ENCODE data around the gene KLHDC9.
"Not testable (repeated sequence)": the region's sequence is repeated elsewhere in the genome, so short reads cannot be mapped to it uniquely, and the experiment has no call there.

Gene KLHDC9

GRCh38 chr1:161098210-161099068, at the start of gene KLHDC9:
Gene KLHDC9 (plus strand): TSS chr1:161098361. CDS start chr1:161098536, 175 bp downstream.
- DNase-seq: peak; percentile 75

GRCh38 chr1:161048949-161049722, 49.0 kb upstream of the KLHDC9 start:
- DNase-seq: no peak

DNA sequence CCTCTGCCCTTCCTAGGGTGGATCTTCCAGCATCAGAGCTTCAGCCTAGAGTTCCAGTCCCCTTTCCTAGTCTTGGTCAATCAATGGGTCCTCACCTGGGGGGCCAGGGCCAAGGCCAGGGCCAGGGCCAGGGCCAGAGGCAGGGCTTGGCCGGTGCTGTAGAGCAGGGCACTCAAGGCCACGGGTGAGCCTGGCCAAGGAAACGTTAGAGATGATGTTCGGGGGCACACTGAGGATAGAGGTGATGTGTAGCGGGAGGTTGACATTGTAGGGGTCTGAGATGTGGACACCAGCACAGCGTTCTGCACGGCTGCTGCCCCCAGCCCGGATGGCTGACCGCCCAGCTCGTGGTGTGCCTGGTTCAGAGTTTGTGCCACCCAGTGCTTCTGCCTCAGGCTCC, 46.9 kb upstream of the KLHDC9 start:
- DNase-seq: no peak

DNA sequence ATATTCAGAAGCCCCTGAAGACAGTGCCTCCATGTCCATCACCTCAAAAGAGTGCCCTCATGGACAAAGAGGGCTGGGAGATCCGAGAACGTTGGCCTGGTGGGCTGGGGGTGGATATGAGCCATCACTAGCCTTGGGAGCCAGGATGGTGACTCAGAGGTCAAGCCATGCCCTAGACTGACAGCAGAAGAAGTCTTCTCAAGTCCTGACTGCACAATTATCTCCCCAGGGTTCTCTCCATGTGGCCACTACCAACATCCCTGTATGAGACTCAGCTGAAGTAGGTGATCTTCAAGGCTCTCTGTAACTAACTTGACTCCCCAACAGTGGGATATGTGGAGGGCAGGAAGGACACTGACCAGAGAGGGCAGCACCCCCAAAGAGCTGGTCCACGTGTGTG, 45.3 kb upstream of the KLHDC9 start:
- DNase-seq: no peak

- no peak for DNase-seq
Measured at GRCh38 chr1:161054232-161054631, 43.9 kb upstream of the KLHDC9 start.

GRCh38 chr1:161054805-161055204, 43.4 kb upstream of the KLHDC9 start:
- DNase-seq: no peak

- no peak for DNase-seq
Measured at GRCh38 chr1:161059293-161059692, 38.9 kb upstream of the KLHDC9 start.

- DNase-seq: no peak
Measured at GRCh38 chr1:161061419-161061818, 36.7 kb upstream of the KLHDC9 start.

DNA sequence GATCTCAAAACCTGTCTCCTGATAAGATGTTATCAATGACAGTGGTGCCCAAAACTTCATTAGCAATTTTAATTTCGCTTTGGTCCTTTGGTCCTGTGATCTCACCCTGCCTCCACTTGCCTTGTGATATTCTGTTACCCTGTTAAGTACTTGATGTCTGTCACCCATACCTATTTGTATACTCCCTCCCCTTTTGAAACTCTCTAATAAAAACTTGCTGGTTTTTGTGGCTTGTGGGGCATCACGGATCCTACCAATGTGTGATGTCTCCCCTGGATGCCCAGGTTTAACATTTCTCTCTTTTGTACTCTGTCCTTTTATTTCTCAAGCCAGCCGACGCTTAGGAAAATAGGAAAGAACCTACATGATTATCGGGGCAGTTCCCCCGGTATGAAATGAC, 34.2 kb upstream of the KLHDC9 start:
- not testable (repeated sequence) for DNase-seq

GRCh38 chr1:161065681-161066080, 32.5 kb upstream of the KLHDC9 start:
- DNase-seq: not testable (repeated sequence)

DNA sequence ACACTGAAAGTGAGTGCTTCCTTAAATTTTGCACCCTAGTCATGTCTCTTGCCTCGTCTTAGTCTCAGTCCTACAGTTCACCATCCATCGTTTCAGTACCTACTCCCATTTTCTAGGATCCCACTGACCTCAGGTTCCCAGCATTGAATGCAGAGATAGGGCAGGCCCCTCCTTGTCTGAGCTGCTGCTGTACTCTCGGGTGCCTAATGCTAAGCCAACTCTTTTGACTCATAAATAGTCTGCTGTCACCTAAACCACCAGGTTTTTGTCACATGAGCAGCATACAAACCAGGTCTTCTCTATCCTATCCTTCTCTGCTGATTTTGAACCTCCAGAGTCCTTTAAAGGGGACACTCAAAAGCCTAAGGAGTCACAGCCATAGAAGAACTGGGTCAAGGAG, 31.5 kb upstream of the KLHDC9 start:
- no peak for DNase-seq

DNA sequence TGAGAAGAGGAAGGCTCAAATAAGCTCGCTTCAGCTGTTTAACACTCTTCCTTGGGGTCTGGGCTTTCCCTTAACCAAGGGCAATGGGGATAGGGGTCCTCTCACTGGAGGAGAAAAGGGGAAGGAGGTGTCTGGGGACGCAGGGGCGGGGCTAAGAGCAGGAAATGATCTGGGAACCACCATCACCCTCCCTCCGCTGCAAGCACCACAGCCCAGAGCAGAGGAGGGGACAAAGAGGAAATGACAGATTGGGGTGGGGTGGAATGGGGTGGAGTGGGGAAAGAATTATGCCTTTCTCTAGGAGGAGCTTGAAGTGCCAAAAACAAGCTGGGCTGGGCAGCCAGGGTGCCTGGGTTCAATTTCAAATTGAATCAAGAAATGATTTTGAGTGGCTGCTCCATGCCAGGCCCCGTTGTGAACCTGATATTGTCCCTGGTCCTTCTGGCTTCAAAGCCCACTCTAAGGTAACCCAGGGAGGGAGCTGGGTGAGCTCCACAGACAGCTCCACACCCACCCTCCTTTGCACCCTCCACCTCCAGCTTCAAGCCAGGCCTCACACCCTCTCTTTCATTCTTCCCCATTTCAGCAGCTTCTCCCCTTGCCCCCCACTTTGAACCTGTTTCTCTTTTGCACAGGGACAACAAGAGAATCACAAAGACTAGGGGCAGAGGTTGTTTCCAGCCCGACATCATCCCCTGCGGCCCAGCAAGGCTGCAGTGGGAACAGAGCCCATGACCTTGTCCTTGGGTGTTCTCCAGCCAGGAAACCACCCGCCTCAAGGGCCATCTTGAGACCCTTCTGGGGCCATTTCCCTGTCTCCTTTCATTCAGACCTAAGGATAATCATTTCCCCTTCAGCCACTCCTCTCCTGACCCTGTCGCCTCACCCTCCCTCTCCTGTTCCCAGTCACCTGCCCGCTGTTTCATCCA, 29.6 kb upstream of the KLHDC9 start:
- no peak for DNase-seq

DNA sequence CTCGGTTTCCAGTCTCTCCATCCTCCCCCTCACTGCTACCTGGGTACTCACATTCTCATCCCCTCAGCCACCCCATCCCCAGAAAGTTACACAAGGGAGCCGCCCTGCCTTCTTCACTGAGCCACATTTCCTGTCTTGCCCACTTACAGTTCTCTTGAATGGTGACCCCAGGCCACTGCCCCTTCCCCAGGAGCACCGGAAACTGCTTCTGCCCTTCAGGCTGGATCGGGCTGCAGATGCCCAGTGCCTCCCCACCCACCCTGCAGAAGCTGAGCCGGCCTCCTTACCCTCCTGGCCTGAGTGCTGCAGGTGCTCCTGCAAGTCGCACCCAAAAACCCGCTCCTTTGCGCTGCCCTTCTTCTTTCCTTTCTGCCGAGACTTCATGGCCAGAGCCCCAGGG, 28.9 kb upstream of the KLHDC9 start:
- DNase-seq: no peak

DNA sequence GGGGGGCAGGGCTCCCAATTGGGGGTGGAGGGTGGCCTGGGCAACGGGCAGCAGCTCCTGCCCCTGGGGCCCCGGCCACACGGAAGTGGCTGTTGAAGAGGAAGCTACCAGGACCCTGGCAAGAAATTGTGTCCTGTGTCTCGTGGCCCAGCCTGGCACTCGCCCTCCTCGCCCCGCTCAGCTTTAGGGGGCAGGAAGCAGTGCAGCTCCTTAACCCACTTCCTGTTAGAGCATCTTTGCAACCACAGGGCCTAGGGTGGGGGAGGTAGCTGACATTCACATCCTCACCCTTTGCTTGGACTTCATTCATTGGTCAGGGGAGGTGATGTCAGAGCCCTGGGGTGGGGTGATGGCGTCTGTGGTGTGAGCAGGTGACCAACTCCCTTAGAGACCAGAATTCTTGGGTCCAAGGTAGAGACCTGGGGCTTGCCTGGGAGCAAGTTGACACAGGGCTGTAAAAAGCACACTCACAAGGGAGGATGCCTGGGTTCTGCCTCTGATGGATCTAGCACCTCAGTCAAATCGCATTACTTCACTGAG, 28.4 kb upstream of the KLHDC9 start, which contains the start of gene ARHGAP30:
Gene ARHGAP30 (minus strand): TSS at position 161 of the 540 bp plus-strand sequence. CDS start 267 bp downstream, outside the sequence.
- DNase-seq: no peak

- no peak for DNase-seq
Measured at GRCh38 chr1:161070761-161071160, 27.4 kb upstream of the KLHDC9 start.

DNA sequence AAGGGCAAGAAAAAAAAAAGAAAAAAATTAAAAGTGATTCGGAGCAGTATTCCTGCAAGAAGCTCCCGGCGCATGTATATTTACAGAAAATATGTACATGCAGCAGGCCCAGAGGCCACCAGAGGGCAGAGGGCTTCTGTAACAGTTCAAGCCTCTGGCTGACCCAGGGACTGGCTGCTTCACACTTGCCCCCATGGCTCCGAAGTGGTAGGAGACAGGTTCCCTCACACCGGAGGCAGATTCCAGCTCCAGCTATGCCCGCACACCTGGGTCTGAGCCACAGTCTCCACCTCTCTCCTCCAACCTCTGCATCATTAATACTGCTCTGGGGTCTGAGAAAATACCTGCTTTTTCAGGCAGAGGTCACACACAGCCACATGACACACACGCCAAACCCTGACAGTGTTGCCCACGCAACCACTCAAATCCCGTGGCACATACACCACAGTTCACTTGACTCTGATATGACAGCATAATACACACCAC, 26.2 kb upstream of the KLHDC9 start:
- no peak for DNase-seq

DNA sequence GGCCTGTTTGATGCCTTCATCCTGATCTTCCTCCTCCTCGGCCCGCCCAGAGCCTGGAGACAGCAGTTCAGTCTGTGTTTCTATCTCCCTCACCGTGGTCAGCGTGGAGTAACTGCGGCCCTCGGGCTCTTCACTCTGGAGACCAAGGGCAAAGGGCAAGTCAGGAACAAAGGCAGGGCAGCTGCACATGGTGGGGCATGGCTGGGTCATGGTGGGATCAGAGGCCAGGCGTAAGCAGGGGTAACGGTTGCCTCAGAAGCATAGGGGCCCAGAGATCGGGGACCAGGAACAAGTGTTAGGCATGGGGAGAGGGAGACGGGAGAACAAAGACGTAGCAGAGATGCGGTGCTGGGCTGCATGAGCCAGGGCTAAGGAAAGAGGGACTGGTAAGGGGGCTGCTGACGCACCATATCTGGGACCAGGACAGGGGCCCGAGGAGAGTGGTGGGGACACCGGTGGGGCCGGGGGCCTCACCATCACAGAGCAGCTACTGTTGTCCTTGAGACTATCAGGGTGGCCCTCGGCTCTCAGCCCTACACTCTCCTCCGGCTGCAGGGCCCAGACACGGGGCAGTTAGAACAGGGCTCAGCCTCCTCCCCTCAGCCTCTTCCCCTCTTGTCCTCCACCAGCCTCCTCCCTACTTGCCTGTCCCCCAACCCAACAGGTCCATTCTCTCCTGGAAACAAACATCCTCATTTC, 25.3 kb upstream of the KLHDC9 start:
- no peak for DNase-seq

GRCh38 chr1:161073474-161074121, 24.6 kb upstream of the KLHDC9 start:
- DNase-seq: no peak

DNA sequence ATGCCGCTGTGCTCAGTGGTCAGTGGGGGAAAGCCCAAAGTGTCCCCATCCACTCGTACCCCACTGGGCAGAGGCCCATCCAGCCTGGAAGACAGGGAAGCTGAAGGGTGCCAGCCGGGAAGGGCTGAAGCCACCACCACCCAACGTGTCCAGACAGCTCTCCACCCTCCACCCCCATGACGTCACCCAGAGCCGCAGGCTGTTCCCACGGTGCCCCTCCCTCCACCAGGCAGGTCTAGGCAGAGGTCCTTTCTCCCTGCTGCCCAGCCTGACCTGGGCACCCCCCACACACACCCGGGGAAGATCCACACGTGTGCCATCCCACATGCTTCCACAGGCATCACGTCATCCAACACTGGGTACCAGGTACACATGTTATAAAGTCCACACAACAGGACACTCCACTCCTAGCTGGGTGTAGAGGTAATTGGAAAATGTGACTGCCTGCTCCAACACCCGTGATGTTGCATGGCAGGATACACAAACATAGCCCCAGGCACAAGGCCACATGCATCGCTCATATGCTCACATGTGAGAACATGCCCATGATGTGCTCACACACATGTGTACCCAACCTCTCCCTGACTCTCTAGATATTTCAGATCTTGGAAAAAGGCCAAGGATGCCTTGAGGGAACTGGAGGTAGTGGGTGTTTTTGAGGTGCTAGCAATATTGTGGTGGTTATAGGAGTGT, 23.3 kb upstream of the KLHDC9 start:
- DNase-seq: no peak

DNA sequence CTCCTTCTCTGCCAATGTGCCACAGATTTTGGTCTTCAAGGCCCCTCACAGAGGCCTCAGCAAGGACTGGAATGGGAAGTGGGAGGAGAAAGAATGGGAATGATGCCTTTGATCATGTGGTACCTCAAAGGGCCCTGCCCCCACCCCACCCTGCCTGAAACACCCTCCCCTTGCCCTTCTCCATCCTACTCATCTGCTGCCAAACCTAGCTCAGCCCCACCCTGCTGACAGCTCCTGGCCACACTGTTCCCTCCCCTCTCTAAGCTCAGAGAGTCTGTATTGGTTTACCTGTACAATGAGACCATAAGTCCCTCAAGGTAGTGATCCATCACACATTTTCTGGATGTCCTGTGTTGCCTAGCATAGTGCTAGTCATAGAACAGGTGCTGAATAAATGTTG, 21.8 kb upstream of the KLHDC9 start:
- no peak for DNase-seq

- no peak for DNase-seq
Measured at GRCh38 chr1:161077426-161077825, 20.7 kb upstream of the KLHDC9 start.
